HG03025 (cell line): ENCODE measurements around the gene SHISA6.

Experiments
- ATAC-seq: cut with Tn5 transposase; IDR thresholded peaks from one replicate; pipeline ENCODE4 v1.9.1; 2021; ENCODE audit warnings: mild to moderate bottlenecking, moderate library complexity; ENCODE audit not compliant: unreplicated experiment, low FRiP score

SHISA6 gene

DNA sequence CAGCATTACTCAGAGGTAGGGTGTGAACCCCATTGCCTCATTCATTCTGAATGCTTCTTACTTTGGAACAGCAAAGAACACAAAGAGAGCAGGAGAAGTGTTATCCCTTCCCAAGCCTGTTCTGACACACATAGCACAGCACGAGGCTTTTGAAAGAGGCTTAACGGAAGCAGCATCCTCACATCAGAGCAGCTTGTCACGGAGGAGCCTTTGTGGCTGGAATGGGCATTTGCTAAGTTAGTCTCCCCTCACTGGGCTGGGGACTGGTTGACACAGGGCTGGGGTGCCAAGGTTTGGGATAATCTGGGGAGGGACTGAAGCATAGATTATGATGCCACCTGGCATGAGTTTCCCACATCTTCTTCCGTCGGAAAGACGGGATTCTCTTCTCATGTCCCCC is 189.7 kb downstream of the SHISA6 start:
- no peak for ATAC-seq

DNA sequence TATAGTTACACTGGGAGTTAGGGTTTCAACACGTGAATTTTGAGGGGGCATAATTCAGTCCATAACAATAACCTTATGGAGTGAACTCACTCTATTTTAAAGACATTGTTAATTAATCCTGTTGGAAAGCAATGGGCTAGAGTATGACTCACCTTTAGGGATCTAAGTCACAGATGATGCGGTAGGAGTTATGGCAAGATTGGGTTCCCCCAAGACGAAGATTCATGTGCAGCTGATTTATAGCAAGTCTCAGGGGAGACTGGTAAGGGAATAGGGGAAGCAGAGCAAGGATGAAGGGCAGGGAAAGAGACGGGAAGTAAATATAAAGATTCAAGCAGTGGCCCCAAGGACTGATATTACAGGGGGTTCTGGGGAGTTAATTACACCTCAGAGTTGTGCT is 197.7 kb downstream of the SHISA6 start:
- ATAC-seq = no peak

DNA sequence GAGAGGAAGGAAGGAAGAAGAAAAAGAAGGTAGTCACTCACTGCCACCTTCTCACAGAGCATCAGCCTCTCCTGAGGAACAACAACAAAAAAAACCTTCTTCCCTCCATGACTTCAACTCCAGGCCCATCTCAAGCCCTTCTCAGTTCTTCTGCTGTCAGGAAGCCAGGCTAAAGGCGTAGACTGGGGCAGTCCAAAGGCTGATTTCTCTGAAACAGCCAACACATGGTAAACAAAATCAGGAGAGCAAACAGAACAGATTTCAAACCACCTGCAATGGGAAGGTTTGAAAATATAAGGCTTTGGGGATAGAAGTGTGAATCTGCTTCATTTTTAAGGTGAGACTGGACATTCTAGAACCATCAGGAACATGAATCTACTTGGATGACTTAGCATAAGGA is 200.0 kb downstream of the SHISA6 start:
- ATAC-seq = no peak

DNA sequence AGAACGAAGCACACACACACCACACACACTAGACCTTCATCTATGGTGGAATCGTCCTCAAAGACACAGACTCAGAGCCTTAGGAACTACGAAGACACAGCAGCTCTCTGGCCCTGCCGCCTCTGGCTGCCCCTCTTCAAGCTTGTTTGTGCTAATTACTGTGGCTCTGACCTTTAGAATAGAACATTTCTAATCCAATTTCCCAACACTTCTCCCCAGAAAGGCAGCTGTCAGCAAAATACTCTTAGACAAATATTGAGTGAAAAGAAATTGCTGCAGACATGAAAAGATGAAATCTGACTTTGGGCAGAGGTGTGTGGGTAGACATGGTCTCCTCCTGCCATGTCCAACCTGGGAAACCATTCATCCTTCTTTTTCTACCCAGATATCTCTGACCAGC is 205.3 kb downstream of the SHISA6 start:
- no peak for ATAC-seq

DNA sequence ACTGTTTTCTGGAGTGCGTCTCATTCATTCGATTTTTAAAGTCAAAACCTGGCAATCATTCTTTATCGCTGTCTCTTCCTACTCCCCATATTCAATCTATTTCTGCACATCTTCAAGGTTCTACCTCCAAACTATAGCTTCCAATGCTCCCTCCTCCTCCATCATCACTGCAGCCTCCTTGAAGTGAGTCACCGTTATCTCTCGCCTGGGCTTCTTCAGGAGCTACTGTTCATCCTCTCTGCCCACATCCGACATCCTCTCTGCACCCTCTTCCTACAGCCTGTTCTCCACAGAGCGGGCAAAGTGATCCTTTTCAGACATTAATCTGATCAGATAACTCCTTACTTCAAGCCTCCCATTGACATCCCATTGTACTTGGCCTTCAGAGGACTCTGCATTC is 213.1 kb downstream of the SHISA6 start:
- ATAC-seq = no peak

DNA sequence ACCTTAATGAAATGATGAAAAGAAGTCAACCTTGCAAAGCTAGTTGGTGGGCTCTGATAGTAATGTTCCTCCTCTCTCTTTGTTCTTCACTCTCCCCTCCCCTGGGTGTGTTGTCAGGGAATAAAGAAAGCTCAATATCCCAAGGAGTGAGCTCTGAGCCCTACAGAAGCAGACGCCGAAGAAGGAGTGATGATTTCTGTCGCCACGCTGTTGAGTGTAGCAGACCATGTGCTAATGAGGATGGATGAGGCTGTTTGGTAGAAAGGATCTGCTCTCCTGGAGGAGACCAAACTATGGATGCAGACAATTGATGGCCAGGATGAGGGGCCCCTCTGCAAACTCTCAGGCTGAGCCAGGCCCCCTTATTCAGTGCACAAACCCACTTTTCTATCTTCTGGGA is 217.3 kb downstream of the SHISA6 start:
- no peak for ATAC-seq

DNA sequence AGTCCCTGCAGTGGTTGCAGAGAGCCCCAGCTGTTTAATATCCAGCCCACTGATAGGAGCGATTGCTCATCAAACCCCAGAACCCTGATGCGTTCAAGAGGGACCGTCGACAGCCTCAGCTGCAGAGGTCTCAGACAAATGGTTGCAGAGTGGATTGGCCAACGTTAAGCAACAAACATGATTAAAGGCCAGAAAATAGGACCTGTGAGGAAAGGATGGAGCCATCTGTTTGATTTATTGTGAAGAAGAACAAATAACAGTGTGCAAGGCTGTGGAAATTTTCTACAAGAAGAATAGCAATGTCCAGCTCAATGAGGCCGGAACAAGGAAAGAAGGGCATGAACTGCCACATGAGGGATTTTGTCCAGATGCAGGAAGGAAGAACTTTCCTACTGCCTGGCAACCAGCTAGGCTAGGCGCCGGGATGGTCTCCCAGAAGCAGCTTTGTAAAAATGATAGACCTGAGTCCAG is 218.9 kb downstream of the SHISA6 start:
- no peak for ATAC-seq

DNA sequence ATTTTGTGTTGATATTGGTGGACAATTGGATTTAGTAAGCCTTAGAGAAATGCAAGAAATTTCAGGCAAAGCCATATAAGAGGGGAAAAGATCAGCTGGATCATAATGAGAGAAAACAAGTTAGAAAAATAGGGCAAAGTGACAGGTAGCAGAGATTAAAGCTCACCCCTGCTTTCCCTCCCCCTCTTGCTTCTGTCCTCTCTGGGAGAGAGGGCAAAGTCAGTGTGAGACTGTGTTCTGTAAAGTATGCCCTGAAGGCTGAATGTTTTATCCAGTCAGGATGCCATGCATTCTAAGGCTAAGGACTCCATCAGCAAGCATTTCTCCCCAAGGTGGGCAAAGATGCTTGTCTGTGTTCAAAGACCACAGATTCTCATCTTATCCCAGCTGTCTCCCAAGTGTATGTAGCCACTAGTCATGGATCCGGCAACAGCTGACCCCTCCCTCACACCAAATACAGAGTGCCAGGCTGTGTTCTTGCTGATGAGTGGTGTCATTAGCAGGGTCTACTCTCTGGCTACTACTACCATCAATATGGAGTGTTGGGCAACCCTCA is 221.1 kb downstream of the SHISA6 start:
- no peak for ATAC-seq

DNA sequence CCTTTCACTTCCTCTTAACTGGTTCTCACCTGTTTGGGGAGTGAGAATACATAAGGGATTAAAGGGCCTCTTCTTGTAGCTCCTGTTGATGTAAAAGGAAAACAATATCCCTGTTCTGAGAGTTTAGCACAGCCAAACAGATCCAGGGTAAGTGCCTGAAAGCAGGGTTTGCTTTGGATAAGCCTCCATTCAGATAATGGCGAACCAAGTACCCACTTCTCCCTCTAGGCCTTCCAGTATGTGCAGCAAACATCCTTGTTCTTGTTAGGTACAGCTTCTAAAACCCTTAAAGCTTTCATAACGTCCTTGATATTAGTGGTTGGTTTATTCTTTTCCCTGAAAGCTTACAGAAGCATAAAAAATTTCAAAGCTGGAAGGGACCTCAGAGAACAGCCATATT is 226.6 kb downstream of the SHISA6 start:
- ATAC-seq = no peak

DNA sequence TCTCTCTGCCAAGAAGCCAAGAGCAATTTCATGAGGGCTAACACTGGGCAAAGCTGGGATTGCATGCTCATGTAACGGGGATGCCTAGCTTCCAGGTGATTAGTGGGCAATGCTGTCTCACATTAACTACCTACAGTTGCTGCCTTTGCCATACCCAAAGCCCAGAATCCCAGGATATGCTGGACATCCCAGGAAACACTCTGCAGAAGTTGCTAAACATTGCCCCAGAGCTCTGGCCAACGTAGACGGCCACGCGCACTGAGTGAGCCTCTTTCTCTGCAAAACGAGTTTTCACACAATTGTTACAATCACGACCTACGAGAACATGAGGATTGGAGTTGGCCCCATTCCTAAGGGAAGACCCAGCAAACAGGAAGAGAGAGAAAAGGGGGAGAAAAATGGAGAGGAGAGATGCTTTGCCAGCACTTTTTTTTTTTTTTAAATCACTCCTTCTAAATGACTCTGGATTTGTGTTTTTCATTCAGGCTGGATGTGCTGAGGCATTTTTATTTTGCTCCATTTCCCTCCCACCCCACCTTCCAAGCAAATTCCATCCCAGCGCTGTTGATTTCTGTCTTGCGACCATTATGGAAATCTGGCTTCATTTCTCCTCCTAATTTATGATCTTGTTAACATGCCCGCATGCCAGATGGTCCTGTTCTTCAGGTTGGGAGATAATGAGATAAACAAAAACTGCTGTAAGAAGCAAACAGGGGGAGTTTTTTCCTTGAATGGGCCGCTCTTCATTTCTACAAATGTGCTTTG is 244.5 kb downstream of the SHISA6 start:
- ATAC-seq = no peak

DNA sequence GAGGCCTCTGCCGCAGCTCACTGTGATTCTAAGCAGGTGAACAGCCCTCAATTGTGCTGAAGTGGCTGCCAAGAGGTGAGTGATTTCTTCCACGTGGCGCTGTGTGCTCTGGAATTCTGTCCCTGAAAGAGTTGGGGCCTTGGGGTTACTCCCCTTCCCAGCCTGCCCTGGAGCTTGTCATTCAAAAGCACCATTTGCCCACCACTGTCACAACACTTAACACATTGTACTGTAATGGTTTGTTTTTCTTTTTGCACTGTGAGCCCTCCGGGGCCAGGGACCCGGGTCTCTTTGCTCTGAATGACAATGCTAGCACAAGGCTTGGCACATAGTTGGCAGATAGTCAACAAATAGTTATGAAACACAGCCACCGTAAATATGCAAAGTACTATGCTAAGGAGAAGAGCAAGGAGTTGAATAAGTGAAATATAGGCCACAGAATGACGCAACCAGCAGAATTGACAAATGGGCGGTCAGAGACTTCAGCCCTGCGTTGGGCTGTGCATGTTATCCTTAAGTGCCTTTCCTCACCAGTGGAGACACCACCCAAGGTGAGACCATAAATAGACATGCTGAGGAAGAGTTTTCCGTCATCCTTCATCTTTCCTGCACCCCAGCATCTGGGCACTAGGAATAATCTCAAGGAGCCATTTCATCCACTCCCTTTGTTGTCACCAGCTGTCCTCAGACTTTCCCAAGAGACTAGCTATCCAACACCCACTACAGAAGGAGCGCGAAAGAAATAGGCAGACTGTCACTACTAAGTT is 245.3 kb downstream of the SHISA6 start:
- no peak for ATAC-seq

DNA sequence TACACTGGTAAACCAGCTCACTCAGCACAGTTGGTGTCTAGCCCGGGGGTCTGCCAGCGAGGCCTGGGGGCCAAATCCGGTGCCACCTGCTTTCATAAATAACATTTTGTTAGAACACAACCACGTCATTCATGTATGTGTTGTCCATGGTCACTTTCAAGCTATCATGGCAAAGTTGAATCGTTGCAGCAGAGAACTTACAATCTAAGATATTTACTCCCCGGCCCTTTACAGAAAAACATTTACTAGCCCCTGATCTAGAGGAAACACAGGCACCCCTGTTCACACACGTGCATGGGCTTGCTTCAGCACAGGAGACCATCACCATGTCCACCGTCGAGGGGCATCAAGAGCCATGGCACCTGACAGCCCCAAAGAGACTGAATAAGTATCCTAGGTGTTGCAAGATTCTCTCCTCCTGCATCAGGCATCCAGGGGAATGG is 245.9 kb downstream of the SHISA6 start:
- no peak for ATAC-seq

DNA sequence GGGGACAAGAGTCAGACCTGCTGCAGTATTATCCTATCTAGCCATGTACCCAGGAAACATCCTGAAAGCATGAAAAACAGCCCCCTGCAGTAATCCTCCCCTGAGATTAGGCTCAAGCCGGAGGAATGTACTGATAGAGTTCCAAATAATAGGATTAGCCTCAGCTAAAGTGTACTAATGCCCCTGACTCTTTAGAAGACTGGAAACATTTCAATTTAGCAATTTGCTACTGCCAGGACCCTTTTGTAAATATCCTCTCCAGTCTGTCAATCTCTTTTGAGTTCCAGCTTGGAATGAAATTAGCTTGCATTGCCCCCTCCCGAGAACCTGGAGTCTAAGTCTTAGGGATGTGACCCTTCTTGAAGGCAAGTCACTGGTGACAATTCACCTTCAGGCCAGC is 246.5 kb downstream of the SHISA6 start:
- no peak for ATAC-seq

DNA sequence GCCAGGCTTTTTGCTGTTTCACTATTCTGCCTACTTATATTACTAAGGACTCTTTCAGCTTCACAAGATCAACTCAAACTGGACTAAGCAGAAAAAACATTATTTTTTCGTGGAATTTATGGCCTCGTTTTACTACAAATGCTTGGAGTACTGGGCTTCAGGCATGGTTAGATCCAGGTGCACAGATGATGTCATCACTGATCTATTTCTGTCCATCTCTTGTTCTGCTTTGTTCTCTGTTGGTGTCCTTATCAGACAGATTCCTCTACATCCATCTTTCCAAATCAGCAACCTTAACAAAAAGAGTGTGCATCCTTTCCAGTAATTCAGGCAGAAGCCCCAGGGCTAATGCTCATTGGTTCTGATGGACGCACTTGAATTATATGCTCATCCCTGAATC is 247.4 kb downstream of the SHISA6 start:
- no peak for ATAC-seq

DNA sequence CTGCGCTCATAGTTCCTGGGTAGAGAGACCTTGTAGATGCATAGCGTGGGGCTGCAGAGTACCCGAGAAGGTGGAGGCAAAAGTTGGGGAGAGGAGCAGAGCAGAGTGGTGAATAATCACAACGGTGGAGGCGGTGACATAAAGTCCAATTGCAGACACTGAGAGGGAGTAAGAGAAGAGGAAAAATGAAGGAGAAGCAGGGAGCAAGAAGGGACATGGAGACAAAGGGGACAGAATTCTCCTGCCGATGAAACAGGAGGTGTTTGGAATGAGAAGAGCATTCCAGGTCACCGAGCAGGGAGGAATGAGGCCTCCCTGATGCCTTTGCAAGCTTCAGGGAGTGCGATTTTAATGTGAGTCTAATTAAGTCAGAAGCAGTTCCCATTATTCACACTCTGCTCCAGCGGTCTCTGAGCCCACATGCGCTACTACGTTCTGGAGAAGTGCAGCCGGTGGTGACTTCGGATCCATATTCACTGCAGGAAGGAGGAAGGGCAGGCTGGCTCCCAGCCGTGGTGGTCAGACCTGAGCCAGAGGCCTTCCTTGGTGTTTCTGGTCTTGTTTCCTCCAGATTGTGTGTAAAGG is 249.2 kb downstream of the SHISA6 start:
- no peak for ATAC-seq

DNA sequence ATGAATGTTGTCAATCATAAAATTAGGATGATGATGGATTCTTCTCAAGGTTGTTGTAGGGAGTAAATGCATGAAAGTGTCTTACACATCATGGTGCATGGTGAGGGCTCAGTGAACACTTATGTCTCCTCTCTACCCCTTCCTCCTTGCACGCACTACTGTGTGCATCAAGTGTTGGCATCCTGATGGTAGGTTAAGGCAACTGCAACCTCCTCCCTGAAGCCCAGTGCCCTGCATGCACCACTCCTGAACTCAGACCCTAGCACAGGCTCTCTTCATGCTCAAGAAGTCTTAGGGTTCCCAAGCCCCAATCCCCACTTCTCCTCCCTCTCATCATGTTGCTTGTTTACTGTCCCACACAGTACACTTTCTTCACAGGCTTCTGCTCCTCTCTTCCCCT is 251.5 kb downstream of the SHISA6 start:
- ATAC-seq = no peak

DNA sequence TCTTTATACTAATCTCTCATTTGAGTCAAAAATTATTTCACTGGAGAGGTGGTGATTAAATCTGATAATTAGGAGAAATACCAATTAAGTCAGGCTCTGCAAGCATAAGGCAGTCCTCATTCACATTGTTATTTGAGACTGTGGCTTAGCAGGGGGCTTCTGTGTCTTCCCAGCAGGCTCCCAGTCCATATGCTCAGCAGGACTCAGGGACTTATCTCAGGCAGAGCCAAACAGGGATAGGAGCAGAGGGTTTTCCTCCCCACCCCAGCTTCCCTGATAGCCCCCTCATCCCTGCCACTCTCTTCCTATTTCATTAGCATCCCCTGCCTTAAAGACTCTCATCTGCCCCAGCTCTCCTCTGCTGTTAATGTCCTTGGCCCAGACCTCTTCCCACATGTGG is 252.9 kb downstream of the SHISA6 start:
- ATAC-seq = no peak

DNA sequence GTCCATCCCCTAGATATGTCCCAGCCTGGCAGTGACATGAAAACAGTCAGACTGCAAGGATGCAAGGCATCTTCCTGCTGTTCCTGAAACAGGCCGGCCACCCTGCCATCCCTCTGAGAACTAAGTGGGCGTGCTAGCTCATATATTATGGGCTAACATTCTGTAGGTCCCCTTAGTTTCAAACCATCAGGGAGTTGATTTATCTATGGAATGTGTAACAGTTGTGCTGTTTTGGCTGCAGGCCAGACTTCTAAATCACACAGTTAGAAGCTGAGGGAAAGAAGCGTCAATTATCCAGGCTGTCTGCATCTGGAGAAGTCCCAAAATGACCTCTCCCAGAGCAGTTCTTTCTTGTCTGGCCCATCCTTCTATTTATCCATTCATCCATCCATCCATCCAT is 254.6 kb downstream of the SHISA6 start:
- no peak for ATAC-seq

DNA sequence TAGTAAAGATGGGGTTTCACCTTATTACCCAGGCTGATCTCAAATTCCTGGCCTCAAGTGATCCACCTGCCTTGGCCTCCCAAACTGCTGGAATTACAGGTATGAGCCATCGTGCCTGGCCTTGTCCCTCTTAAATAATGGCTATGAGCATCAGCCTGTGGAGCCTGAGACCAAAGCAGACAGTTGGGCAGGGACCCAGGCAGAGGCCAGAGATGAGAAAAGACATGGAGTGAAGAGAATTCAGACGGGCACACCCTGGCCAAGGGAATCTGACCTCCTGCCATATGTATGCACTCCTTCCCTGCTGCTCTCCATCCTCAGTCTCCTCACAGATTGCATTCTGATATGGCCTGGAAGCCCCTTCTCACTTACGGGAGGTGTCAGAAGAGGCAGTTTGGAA is 258.9 kb downstream of the SHISA6 start:
- ATAC-seq = no peak

DNA sequence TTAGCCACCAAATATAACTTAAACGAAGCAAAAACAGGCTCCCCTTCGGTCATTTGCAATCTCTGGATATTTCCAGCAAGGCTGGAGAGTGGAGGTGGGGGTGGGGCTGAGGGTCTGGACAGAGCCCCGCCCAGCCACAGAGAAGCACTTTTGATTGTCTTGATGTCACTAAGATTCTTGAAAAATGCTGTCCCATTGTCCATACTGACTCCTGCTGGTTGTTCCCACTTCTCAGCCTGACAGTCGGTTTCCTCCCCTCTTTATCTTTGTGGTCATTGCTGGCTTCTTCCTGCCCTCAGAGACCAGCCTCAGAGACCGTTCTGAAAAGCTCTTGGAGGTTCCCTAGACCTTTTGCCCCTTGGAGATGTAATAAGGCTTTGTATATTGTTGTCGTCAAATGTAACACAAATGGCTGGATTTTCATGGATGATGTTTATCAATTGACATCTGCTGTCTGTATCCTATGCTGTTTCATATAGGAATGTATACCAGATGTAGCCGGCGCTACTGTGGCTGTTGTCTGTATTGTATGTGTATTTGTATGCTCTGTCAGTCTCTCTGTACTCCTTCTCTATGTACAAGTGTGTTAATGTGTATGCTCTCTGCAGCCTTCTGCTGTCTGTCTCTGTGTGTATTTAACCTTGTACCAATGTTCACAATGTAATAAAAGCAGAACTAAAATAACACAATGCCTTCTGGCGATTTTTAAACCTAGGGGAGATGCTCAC is 262.5 kb downstream of the SHISA6 start:
- ATAC-seq = no peak

DNA sequence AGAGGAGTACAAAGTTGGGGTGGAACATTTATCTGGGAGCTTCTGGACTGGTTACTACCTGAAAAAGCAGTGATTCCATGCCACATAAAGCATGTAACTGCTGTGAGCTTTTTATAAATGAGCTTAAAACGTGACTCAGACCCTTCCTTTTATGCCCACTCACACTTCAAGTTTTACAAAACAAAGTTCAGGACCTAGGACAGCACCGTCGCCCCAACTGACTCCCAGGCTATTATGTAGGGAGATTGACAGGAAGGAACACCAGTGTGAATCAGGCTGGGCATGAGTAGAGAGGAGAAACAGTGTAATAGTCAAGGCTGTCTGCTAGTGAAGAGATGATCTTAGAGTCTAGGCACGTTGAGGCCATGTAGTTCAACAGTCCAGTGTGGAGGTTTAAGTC is 265.6 kb downstream of the SHISA6 start:
- no peak for ATAC-seq
